HL-60 (cell line): ENCODE data around the gene EFNA4.
A peak's percentile ranks its signal among the peaks of the same experiment; 100 is the strongest.

ENCODE experiments used
- DNase-seq, 2 experiments: peaks; one replicate each; pipeline ENCODE4 v3.0.0-alpha.2; 2010 to 2020; ENCODE audit warnings: low read depth in 1 of 2, low spot score in 1 of 2
- H3K27ac ChIP-seq: fragments of 250-450 bp; sonication (Bioruptor Pico); replicated peaks from 2 replicates; pipeline ENCODE4 v1.5.1; 2020; ENCODE audit warnings: mild to moderate bottlenecking, moderate library complexity
- H3K27me3 ChIP-seq: fragments of 250-450 bp; sonication (Bioruptor Pico); 2 replicates; pipeline ENCODE4 v1.5.1; 2021; ENCODE audit warnings: mild to moderate bottlenecking, moderate library complexity; ENCODE audit not compliant: insufficient read depth, poor library complexity, severe bottlenecking
- H3K4me3 ChIP-seq: replicated peaks from 2 replicates; pipeline ENCODE4 v1.5.1; 2011; ENCODE audit warnings: mild to moderate bottlenecking, control low read depth, low read length; ENCODE audit not compliant: insufficient read depth
- GABPA ChIP-seq: IDR thresholded peaks from 2 replicates; pipeline ENCODE4 v1.6.1; 2012; ENCODE audit warnings: low read depth
- POLR2AphosphoS5 ChIP-seq: IDR thresholded peaks from 2 replicates; pipeline ENCODE4 v1.6.1; 2012; ENCODE audit warnings: low read depth
- REST ChIP-seq: IDR thresholded peaks from 2 replicates; pipeline ENCODE4 v1.6.1; 2012; ENCODE audit warnings: low read depth; ENCODE audit not compliant: insufficient replicate concordance
- SPI1 ChIP-seq: IDR thresholded peaks from 2 replicates; pipeline ENCODE4 v1.6.1; 2012; ENCODE audit warnings: low read depth, mild to moderate bottlenecking, borderline replicate concordance
- TF ChIP-seq, protein P1 (sequence below): IDR thresholded peaks from one replicate; pipeline ENCODE4 v1.5.1; 2011; ENCODE audit warnings: low read length, control low read depth, inconsistent platforms; ENCODE audit not compliant: insufficient read depth

EFNA4 gene

DNA sequence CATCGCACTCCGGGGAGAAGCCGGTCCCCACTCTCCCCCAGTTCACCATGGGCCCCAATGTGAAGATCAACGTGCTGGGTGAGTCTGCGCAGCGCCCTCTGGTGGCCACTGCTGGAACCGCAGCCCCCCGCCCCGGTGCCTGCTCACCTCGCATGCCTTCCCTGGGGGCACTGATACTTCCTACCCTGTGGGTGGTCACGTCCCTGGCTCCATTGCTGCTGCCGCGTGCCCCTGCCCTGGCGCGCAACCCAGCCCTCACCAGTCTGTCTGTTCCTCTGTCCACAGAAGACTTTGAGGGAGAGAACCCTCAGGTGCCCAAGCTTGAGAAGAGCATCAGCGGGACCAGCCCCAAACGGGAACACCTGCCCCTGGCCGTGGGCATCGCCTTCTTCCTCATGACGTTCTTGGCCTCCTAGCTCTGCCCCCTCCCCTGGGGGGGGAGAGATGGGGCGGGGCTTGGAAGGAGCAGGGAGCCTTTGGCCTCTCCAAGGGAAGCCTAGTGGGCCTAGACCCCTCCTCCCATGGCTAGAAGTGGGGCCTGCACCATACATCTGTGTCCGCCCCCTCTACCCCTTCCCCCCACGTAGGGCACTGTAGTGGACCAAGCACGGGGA lies 22.7 kb downstream of the EFNA4 start:
- TF ChIP-seq SPI1, result no peak
- TF ChIP-seq, protein P1, sequence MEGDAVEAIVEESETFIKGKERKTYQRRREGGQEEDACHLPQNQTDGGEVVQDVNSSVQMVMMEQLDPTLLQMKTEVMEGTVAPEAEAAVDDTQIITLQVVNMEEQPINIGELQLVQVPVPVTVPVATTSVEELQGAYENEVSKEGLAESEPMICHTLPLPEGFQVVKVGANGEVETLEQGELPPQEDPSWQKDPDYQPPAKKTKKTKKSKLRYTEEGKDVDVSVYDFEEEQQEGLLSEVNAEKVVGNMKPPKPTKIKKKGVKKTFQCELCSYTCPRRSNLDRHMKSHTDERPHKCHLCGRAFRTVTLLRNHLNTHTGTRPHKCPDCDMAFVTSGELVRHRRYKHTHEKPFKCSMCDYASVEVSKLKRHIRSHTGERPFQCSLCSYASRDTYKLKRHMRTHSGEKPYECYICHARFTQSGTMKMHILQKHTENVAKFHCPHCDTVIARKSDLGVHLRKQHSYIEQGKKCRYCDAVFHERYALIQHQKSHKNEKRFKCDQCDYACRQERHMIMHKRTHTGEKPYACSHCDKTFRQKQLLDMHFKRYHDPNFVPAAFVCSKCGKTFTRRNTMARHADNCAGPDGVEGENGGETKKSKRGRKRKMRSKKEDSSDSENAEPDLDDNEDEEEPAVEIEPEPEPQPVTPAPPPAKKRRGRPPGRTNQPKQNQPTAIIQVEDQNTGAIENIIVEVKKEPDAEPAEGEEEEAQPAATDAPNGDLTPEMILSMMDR, result peak; percentile 91
- TF ChIP-seq REST, result no peak
- TF ChIP-seq POLR2AphosphoS5, result no peak
- H3K4me3 ChIP-seq, result peak overlapping the region; percentile 58; the same call in 1 of the 2 replicates
- peak in 1 of 2 experiments; percentile 69 for DNase-seq
- no peak overlapping the region for H3K27ac ChIP-seq
- peaks cover 21% of the 10 kb centered on the region for H3K27me3 ChIP-seq

DNA sequence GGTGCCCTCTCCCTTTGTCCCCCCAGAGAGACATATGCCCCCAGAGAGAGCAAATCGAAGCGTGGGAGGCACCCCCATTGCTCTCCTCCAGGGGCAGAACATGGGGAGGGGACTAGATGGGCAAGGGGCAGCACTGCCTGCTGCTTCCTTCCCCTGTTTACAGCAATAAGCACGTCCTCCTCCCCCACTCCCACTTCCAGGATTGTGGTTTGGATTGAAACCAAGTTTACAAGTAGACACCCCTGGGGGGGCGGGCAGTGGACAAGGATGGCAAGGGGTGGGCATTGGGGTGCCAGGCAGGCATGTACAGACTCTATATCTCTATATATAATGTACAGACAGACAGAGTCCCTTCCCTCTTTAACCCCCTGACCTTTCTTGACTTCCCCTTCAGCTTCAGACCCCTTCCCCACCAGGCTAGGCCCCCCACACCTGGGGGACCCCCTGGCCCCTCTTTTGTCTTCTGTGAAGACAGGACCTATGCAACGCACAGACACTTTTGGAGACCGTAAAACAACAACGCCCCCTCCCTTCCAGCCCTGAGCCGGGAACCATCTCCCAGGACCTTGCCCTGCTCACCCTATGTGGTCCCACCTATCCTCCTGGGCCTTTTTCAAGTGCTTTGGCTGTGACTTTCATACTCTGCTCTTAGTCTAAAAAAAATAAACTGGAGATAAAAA lies 23.5 kb downstream of the EFNA4 start:
- no peak for DNase-seq
- Histone ChIP-seq H3K27ac (no peak overlapping the region), H3K4me3 (no peak overlapping the region), H3K27me3 (peaks cover 14% of the 10 kb centered on the region)
- TF ChIP-seq, protein P1, result no peak

GRCh38 chr1:155091071-155092051 lies 27.8 kb downstream of the EFNA4 start:
- TF ChIP-seq GABPA, result no peak
- TF ChIP-seq, protein P1, result peak; percentile 94
- TF ChIP-seq REST, result no peak
- peak in 1 of 2 experiments; percentile 68 for DNase-seq
- Histone ChIP-seq H3K27me3 (peaks cover 3% of the 10 kb centered on the region), H3K4me3 (no peak overlapping the region), H3K27ac (no peak overlapping the region)
